Stimulated activated CD8-positive, alpha-beta memory T cell treated with anti-CD3 and anti-CD28 coated beads, Interleukin-4, amount 100 ng/mL, for 24 hours (primary cell): Measurements from ENCODE around the gene GPR62.

ENCODE experiments used
- DNase-seq: peaks from one replicate; pipeline ENCODE4 v3.0.0-alpha.2; 2020; ENCODE audit warnings: low read depth

GPR62 gene

GRCh38 chr3:51938780-51939425, 16.3 kb upstream of the GPR62 start:
- no peak for DNase-seq

DNA sequence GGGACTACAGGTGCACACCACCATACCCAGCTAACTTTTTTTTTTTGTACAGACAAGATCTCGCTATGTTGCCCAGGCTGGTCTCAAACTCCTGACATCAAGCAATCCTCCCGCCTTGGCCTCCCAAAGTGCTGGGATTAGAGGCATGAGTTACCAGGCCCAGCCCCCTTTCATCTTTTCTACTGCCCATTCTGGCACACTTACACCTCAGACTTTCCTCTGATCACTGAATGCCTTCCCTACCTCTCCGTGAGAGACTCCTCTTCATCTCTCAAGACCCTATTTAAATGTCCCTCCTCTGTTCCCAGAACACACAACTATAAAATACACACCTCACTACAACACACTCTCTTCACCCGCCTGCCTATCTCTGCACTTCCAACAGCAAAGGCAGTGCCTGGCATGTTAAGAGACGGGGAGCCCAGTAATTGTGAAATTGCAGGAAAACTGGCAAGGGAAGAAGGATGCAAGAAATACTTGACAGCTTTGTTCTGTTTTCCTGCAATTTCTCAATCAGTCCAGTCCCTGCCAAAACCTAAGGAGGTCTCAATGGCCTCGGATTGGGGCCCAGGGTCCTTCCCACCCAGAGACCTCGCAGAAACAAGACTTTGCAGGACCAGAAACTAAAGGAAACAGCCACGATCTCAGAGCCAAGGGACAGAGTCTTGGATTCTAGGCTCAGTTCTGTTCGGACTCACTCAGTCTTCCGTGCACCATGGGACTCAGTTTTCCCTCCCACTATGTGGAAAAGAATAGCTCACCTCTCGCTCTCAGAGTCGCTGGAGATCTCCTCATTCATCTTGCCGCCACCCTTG, 14.3 kb upstream of the GPR62 start:
- DNase-seq: no peak

- no peak for DNase-seq
Observed at GRCh38 chr3:51941463-51941797, 13.8 kb upstream of the GPR62 start.

- peak; percentile 100 for DNase-seq
Observed at GRCh38 chr3:51941798-51942602, 13.2 kb upstream of the GPR62 start, which contains the start of the genes PARP3 and RRP9. Gene PARP3, plus strand, starts transcription at chr3:51942363. Its CDS starts 993 bp downstream, at chr3:51943356. Gene RRP9, minus strand, starts transcription at chr3:51941904. Its CDS starts 37 bp downstream, at chr3:51941867.

DNA sequence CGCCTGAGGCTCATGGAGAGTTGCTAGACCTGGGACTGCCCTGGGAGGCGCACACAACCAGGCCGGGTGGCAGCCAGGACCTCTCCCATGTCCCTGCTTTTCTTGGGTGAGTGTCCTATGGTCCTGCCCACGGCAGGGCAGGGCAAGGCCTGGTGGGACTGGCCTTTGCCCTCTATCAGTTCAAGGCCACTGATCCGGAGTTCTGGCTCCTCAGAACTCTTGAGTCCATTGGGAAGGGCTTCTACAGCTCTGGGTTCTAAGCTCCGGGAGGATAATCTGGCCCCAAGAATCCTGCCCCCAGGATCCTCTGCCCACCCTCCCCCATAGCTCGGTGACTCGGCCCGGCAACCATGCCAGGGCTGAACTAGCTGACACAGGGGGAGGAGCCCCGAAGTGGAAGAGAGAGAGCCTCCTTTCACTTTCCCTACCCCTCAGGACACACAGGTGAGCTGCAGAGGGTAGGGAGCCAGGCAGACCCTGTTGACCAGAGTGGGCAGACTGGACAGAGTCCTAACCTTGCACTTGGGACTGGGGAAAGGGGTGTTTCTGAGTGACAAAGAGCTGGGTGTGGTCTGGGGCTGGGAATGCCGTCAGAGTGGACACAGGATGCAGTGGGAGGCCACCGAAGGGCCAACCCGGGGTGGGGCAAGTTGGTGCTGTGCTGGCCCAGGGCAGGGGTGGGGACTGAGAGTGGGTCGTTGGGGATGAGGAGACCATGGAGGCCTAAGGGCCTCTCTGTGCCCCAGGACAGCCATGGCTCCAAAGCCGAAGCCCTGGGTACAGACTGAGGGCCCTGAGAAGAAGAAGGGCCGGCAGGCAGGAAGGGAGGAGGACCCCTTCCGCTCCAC, 12.4 kb upstream of the GPR62 start:
- peak; percentile 42 for DNase-seq

- DNase-seq: no peak
Observed at GRCh38 chr3:51943451-51944391, 11.5 kb upstream of the GPR62 start.

DNA sequence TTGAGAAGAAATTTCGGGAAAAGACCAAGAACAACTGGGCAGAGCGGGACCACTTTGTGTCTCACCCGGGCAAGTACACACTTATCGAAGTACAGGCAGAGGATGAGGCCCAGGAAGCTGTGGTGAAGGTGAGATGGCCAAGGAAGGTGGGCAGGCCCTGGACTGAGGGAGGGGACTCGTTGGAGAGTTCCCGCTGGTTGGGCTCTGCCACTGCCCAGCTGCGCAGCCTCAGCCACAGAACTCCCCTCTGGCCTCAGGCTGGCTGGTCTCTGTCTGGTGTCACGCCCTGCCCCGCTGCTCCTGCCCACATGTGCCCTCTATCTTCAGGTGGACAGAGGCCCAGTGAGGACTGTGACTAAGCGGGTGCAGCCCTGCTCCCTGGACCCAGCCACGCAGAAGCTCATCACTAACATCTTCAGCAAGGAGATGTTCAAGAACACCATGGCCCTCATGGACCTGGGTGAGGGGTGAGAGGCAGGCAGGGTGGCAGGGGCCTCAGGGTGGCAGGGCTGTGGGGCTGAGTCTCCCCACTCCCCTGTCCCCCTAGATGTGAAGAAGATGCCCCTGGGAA, 10.6 kb upstream of the GPR62 start:
- DNase-seq: no peak

DNA sequence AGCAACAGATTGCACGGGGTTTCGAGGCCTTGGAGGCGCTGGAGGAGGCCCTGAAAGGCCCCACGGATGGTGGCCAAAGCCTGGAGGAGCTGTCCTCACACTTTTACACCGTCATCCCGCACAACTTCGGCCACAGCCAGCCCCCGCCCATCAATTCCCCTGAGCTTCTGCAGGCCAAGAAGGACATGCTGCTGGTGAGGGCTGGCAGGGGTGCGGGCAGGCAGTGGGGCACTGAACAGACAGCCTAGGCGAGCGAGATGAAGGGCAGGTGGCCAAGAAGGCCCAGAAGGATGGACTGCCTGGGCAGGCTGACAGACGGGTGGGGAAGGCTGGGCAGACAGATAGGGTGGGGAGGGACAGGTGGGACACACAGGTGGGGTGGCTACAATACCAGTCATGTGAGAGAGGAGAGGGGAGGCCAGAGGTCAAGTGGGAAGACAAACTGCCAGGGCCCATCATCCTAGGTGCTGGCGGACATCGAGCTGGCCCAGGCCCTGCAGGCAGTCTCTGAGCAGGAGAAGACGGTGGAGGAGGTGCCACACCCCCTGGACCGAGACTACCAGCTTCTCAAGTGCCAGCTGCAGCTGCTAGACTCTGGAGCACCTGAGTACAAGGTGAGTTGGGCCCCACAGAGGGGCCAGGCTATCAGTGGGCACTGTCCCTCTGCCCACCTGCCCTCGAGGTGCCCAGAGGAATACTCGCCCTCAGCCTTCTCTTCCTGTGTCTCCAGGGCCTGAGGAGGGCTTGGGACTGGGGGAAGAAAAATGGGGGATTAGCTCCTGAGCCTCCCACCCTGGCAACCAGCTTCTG, 9.9 kb upstream of the GPR62 start:
- DNase-seq: no peak

GRCh38 chr3:51945926-51946705, 9.1 kb upstream of the GPR62 start:
- DNase-seq: no peak

DNA sequence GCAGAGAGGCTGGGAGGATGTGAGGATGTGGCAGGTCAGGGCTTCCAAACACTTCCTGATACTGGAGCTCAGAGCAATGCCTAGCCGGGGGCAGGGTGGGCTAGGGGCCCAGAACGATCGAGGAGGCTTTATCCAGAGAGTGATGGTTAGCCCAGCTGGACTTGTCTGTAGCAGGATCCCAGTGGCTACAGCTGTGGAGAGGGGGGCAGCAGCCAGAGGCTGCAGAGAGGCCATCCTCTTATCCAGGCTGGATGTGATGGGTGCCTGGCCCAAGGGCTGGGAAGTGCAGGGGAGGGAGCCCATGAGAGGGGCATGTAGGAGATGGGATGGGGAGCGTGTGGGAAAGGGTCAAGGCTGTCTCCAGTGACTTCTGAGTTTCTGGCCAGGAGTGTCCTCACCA, 8.4 kb upstream of the GPR62 start:
- no peak for DNase-seq

DNA sequence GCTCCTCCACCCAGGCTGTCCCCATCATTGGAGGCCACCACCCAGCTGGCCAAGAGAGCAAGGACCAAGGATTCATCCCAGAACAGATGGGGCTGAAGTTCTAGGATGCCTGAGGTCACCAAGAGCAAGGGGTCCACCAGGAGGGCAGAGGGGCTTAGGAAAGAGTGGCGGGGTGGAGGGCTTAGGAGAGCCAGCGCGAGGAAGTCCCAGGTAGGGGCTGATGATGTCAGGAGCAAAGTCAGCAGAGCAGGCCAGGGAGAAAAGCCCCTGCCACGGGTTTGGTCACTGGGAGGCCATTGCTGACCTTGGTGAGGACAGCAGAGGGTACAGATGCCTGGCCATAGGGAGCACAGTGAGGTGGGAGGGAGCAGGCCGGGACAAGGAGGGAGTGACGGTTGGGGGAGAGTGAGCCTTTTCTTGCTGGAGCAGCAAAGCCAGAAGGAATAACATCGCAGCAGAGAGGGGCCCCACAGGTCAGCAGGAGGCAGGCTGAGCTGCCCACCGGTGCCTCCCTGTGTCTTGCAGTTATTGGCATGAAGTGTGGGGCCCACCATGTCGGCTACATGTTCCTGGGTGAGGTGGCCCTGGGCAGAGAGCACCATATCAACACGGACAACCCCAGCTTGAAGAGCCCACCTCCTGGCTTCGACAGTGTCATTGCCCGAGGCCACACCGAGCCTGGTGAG, 7.8 kb upstream of the GPR62 start:
- DNase-seq: no peak

- no peak for DNase-seq
Observed at GRCh38 chr3:51948016-51948580, 7.1 kb upstream of the GPR62 start.

- DNase-seq: no peak
Observed at GRCh38 chr3:51949121-51949520, 6.1 kb upstream of the GPR62 start.

- DNase-seq: no peak
Observed at GRCh38 chr3:51950899-51951298, 4.3 kb upstream of the GPR62 start.

DNA sequence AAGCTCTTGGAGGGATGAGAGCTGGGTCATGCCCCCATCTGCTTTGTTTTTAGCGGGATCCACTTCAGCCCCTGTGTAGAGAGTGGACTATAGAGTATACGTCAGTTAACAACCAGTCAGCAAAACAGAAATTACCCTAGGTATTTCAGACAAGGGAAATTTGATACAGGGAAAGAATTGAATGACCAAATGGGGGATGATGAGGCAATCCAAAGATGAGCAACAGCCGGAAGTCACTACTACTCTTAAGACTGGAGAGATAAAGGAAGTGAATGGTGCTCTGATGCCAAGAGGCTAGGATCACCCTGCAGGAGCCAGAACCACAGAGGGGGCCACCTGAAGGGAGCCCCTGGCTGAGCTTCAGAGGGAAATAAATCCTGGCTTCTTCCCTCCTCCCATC, 1.7 kb upstream of the GPR62 start:
- no peak for DNase-seq

DNA sequence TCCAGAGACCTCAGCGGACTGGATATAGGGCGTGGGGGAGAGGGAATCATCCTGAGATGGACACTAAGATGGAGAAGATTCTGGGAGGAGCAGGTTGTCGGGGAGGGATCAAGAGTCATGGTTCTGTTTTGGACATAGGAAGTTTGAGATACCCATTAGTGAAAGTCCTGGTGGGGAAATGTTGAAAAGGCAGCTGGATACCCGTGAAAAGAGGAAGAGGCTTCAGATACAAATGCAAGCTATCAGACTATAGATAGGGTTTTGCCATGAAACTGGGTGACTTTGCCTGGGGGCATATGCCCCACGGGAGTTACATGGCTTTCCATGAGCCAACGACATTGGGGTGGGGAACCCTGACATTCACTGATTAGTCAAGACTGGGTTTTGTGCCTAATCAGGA, 1.1 kb upstream of the GPR62 start:
- no peak for DNase-seq

GRCh38 chr3:51954713-51955112, 468 bp upstream of the GPR62 start:
- DNase-seq: no peak
